ENCODE measurements around the gene CHTF8.

GRCh38 chr16:69145658-69146057, 13.3 kb upstream of the CHTF8 start:
- TF ChIP-seq, protein P1, sequence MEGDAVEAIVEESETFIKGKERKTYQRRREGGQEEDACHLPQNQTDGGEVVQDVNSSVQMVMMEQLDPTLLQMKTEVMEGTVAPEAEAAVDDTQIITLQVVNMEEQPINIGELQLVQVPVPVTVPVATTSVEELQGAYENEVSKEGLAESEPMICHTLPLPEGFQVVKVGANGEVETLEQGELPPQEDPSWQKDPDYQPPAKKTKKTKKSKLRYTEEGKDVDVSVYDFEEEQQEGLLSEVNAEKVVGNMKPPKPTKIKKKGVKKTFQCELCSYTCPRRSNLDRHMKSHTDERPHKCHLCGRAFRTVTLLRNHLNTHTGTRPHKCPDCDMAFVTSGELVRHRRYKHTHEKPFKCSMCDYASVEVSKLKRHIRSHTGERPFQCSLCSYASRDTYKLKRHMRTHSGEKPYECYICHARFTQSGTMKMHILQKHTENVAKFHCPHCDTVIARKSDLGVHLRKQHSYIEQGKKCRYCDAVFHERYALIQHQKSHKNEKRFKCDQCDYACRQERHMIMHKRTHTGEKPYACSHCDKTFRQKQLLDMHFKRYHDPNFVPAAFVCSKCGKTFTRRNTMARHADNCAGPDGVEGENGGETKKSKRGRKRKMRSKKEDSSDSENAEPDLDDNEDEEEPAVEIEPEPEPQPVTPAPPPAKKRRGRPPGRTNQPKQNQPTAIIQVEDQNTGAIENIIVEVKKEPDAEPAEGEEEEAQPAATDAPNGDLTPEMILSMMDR (IDR thresholded peaks at IDR 0.05) = no peak
- no peak for TF ChIP-seq POLR2A (IDR thresholded peaks at IDR 0.05)

All from thyroid gland (tissue), 4 donors.